ENCODE results near the gene DHRS13. TPM values are rescaled to one million over a fixed set of nuclear protein-coding genes. Genes with fewer than 3 reads are reported as not detected.

DHRS13 gene
- total RNA-seq, 1 experiment from 2014 or later: 28.5 TPM

GRCh38 chr17:28854457-28855335 lies 48.2 kb downstream of the DHRS13 start, which contains the start of gene ERAL1 (continued):
- TF ChIP-seq CDX4 (CRISPR knock-in tag; IDR thresholded peaks at IDR 0.05; ENCODE audit: borderline replicate concordance) (no peak), GTF2I (CRISPR knock-in tag; conservative IDR thresholded peaks at IDR 0.05) (no peak), TP53 (CRISPR knock-in tag; IDR thresholded peaks at IDR 0.05) (no peak), E2F5 (CRISPR knock-in tag; IDR thresholded peaks at IDR 0.05) (no peak), GABPB1 (CRISPR knock-in tag; IDR thresholded peaks at IDR 0.05) (peak; percentile 26; the same call in 1 of the 2 replicates), ZMAT4 (CRISPR knock-in tag; IDR thresholded peaks at IDR 0.05) (no peak), FOXJ3 (CRISPR knock-in tag; IDR thresholded peaks at IDR 0.05; ENCODE audit: borderline replicate concordance) (no peak), ZNF416 (CRISPR knock-in tag; IDR thresholded peaks at IDR 0.05) (no peak), TEAD1 (CRISPR knock-in tag; IDR thresholded peaks at IDR 0.05) (no peak), ZNF425 (CRISPR knock-in tag; conservative IDR thresholded peaks at IDR 0.05) (no peak), ZNF219 (CRISPR knock-in tag; IDR thresholded peaks at IDR 0.05; ENCODE audit: borderline replicate concordance) (no peak), RELA (CRISPR knock-in tag; IDR thresholded peaks at IDR 0.05; ENCODE audit: borderline replicate concordance) (no peak), AR (CRISPR knock-in tag; IDR thresholded peaks at IDR 0.05) (no peak), FOXP4 (CRISPR knock-in tag; IDR thresholded peaks at IDR 0.05) (0 out of 2 replicates have a peak, but pooled peaks have one; percentile 56), ERG (CRISPR knock-in tag; IDR thresholded peaks at IDR 0.05) (no peak), HMGXB4 (CRISPR knock-in tag; IDR thresholded peaks at IDR 0.05) (0 out of 2 replicates have a peak, but pooled peaks have one; percentile 24), OVOL2 (CRISPR knock-in tag; IDR thresholded peaks at IDR 0.05; ENCODE audit: borderline replicate concordance) (no peak), E2F4 (CRISPR knock-in tag; IDR thresholded peaks at IDR 0.05; ENCODE audit: borderline replicate concordance, low read depth) (no peak), ETV6 (CRISPR knock-in tag; IDR thresholded peaks at IDR 0.05) (peak; percentile 69; the same call in 1 of the 2 replicates), USF1 (CRISPR knock-in tag; IDR thresholded peaks at IDR 0.05) (no peak), KAT7 (CRISPR knock-in tag; IDR thresholded peaks at IDR 0.05; ENCODE audit: borderline replicate concordance) (no peak), MYBL2 (CRISPR knock-in tag; IDR thresholded peaks at IDR 0.05) (0 out of 2 replicates have a peak, but pooled peaks have one; percentile 53)
